GM23338 (cell line): ENCODE data around the gene C1R. TPM values are rescaled to one million over a fixed set of nuclear protein-coding genes. Genes with fewer than 3 reads are reported as not detected.

Experiments
- ATAC-seq: fragments of 200-7000 bp; cut with Tn5 transposase; 3 replicates; pipeline ENCODE4 v1.9.1; 2020
- DNase-seq: peaks from one replicate; pipeline ENCODE4 v3.0.0-alpha.2; 2015; ENCODE audit warnings: low spot score
- H2AFZ ChIP-seq: fragments of 200-600 bp; sonication (generic); 2 replicates; pipeline ENCODE4 v1.8.0; 2016; ENCODE audit warnings: antibody characterized with exemption, mild to moderate bottlenecking, moderate library complexity
- H3F3A ChIP-seq: fragments of 200-600 bp; sonication (generic); replicated peaks from 2 replicates; pipeline ENCODE4 v1.8.0; 2017; ENCODE audit warnings: antibody characterized with exemption, mixed run types, low read depth
- H3K27ac ChIP-seq: fragments of 200-600 bp; sonication (generic); 2 replicates; pipeline ENCODE4 v1.6.1; 2016; ENCODE audit warnings: low read depth
- H3K27me3 ChIP-seq: fragments of 200-600 bp; sonication (generic); 2 replicates; pipeline ENCODE4 v1.8.0; 2016; ENCODE audit warnings: mild to moderate bottlenecking, mixed run types, moderate library complexity; ENCODE audit not compliant: insufficient read depth
- H3K36me3 ChIP-seq: fragments of 200-600 bp; sonication (generic); 2 replicates; pipeline ENCODE4 v1.8.0; 2016; ENCODE audit warnings: mild to moderate bottlenecking; ENCODE audit not compliant: insufficient read depth
- H3K4me1 ChIP-seq: fragments of 200-600 bp; sonication (generic); 2 replicates; pipeline ENCODE4 v1.8.0; 2016; ENCODE audit warnings: mild to moderate bottlenecking, moderate library complexity; ENCODE audit not compliant: insufficient read depth
- H3K4me2 ChIP-seq: fragments of 200-600 bp; sonication (generic); 2 replicates; pipeline ENCODE4 v1.7.1; 2017; ENCODE audit warnings: mixed run types
- H3K4me3 ChIP-seq: fragments of 200-600 bp; sonication (generic); 2 replicates; pipeline ENCODE4 v1.6.1; 2016; ENCODE audit warnings: mixed run types
- H3K79me2 ChIP-seq: fragments of 200-600 bp; sonication (generic); replicated peaks from 2 replicates; pipeline ENCODE4 v1.8.0; 2017; ENCODE audit warnings: mild to moderate bottlenecking; ENCODE audit not compliant: insufficient read depth
- H3K9me2 ChIP-seq: fragments of 200-600 bp; sonication (generic); 2 replicates; pipeline ENCODE4 v1.8.0; 2017; ENCODE audit not compliant: insufficient read depth
- H4K20me1 ChIP-seq: fragments of 200-600 bp; sonication (generic); replicated peaks from 2 replicates; pipeline ENCODE4 v1.8.0; 2017; ENCODE audit warnings: mild to moderate bottlenecking; ENCODE audit not compliant: insufficient read depth
- H3K27ac Mint-ChIP-seq: 2 replicates; pipeline ENCODE4 v1.8.0; 2020; ENCODE audit warnings: inconsistent platforms, mild to moderate bottlenecking, moderate library complexity, mixed read lengths
- H3K27me3 Mint-ChIP-seq: 3 replicates; pipeline ENCODE4 v1.8.0; 2022; ENCODE audit warnings: low read depth, mild to moderate bottlenecking, moderate library complexity, mixed read lengths, inconsistent platforms; ENCODE audit not compliant: insufficient read depth, poor library complexity
- H3K36me3 Mint-ChIP-seq: 3 replicates; pipeline ENCODE4 v1.8.0; 2021; ENCODE audit warnings: low read depth, mild to moderate bottlenecking, inconsistent platforms, moderate library complexity, mixed read lengths
- H3K4me1 Mint-ChIP-seq: 3 replicates; pipeline ENCODE4 v1.8.0; 2020; ENCODE audit warnings: mild to moderate bottlenecking, inconsistent platforms, mixed read lengths
- H3K4me3 Mint-ChIP-seq: 3 replicates; pipeline ENCODE4 v1.8.0; 2021; ENCODE audit warnings: moderate library complexity, mild to moderate bottlenecking, inconsistent platforms, mixed read lengths
- H3K9me3 Mint-ChIP-seq: 3 replicates; pipeline ENCODE4 v1.8.0; 2020; ENCODE audit warnings: moderate library complexity, mild to moderate bottlenecking, inconsistent platforms, mixed read lengths
- CREB1 ChIP-seq: fragments of 250-450 bp; sonication (Bioruptor Pico); IDR thresholded peaks from 2 replicates; pipeline ENCODE4 v1.5.0; 2020; ENCODE audit warnings: low read depth, mild to moderate bottlenecking, moderate library complexity
- ETS1 ChIP-seq: IDR thresholded peaks from 2 replicates; pipeline ENCODE4 v1.6.1; 2016; ENCODE audit warnings: antibody characterized with exemption
- EZH2 ChIP-seq: fragments of 200-600 bp; sonication (generic); IDR thresholded peaks from one replicate; pipeline ENCODE4 v1.8.0; 2017; ENCODE audit warnings: antibody characterized with exemption, mild to moderate bottlenecking, low read depth; ENCODE audit not compliant: unreplicated experiment
- EZH2phosphoT487 ChIP-seq: fragments of 200-600 bp; sonication (generic); IDR thresholded peaks from one replicate; pipeline ENCODE4 v1.8.1; 2018; ENCODE audit warnings: antibody characterized with exemption; ENCODE audit not compliant: unreplicated experiment
- POLR2AphosphoS5 ChIP-seq: IDR thresholded peaks from 2 replicates; pipeline ENCODE4 v1.6.1; 2016; ENCODE audit warnings: antibody characterized with exemption, low read depth
- REST ChIP-seq: IDR thresholded peaks from one replicate; pipeline ENCODE4 v1.6.1; 2018; ENCODE audit warnings: antibody characterized with exemption; ENCODE audit not compliant: unreplicated experiment
- STAT1 ChIP-seq: IDR thresholded peaks from one replicate; pipeline ENCODE4 v1.6.1; 2016; ENCODE audit warnings: antibody characterized with exemption; ENCODE audit not compliant: unreplicated experiment
- ZNF114 ChIP-seq: fragments of 250-450 bp; sonication (Bioruptor Pico); IDR thresholded peaks from 2 replicates; pipeline ENCODE4 v1.5.0; 2020; ENCODE audit warnings: mild to moderate bottlenecking, moderate library complexity
- ZNF331 ChIP-seq: fragments of 250-450 bp; sonication (Bioruptor Pico); IDR thresholded peaks from 2 replicates; pipeline ENCODE4 v1.5.0; 2020; ENCODE audit warnings: low read depth, mild to moderate bottlenecking, moderate library complexity
- polyA plus RNA-seq: library from polyadenylated mRNA; unstranded; fragments of >200 nt; fragmentation: Nextera tagmentation; extraction: Ambion mirVana; gene quantifications from 2 replicates; pipeline ENCODE4 v1.2.1, GENCODE V29; 2016
- total RNA-seq: library from RNA; depleted of rRNA; stranded (reverse); fragments of >200 nt; shearing (Covaris generic); gene quantifications from 2 replicates; pipeline ENCODE4 v1.2.3, GENCODE V29; 2014

Gene C1R
- total and polyA plus RNA-seq, 2 experiments from 2014 or later, result 6.4 to 8.8 TPM

- no peak overlapping the region for H3K27ac Mint-ChIP-seq
- peaks cover 16% of the 10 kb centered on the region for H3K27me3 Mint-ChIP-seq
- Histone ChIP-seq H3K27me3 (no peaks in the 10 kb centered on the region), H3K4me1 (peaks cover 9% of the 10 kb centered on the region), H3K27ac (peak overlapping the region; percentile 55; the same call in 1 of the 2 replicates), H3K4me3 (no peak overlapping the region), H3K79me2 (no peaks in the 10 kb centered on the region), H3F3A (no peaks in the 10 kb centered on the region), H3K4me2 (peak overlapping the region; percentile 36; the same call in 1 of the 2 replicates), H3K36me3 (no peaks in the 10 kb centered on the region), H3K9me2 (no peaks in the 10 kb centered on the region), H4K20me1 (no peaks in the 10 kb centered on the region; the same call in 1 of the 2 replicates), H2AFZ (no peak overlapping the region)
- no peak; the same call in 2 of the 3 replicates for ATAC-seq
- H3K4me3 Mint-ChIP-seq, result no peak overlapping the region
- peaks cover 16% of the 10 kb centered on the region; the same call in 2 of the 3 replicates for H3K36me3 Mint-ChIP-seq
- peak; percentile 17 for DNase-seq
- H3K9me3 Mint-ChIP-seq, result no peaks in the 10 kb centered on the region
- TF ChIP-seq EZH2phosphoT487, result no peak
- no peak for TF ChIP-seq EZH2
- TF ChIP-seq ZNF331 (CRISPR knock-in tag), result no peak
- peaks cover 19% of the 10 kb centered on the region for H3K4me1 Mint-ChIP-seq
Measured at GRCh38 chr12:7096006-7096932, 4.0 kb upstream of the C1R start.

- Histone ChIP-seq H3K27ac (no peak overlapping the region), H2AFZ (no peak overlapping the region), H4K20me1 (no peaks in the 10 kb centered on the region), H3K27me3 (no peaks in the 10 kb centered on the region), H3F3A (no peaks in the 10 kb centered on the region), H3K4me2 (no peak overlapping the region), H3K4me3 (no peak overlapping the region), H3K4me1 (peaks cover 20% of the 10 kb centered on the region), H3K79me2 (no peaks in the 10 kb centered on the region), H3K9me2 (0 out of 2 replicates have a peak, but pooled peaks cover 3% of the 10 kb centered on the region), H3K36me3 (no peaks in the 10 kb centered on the region)
- Mint-ChIP-seq H3K9me3 (no peaks in the 10 kb centered on the region), H3K4me3 (no peak overlapping the region; the same call in 2 of the 3 replicates), H3K27ac (no peak overlapping the region), H3K27me3 (peaks cover 18% of the 10 kb centered on the region), H3K4me1 (peaks cover 32% of the 10 kb centered on the region), H3K36me3 (peaks cover 13% of the 10 kb centered on the region)
- DNase-seq (no peak), ATAC-seq (no peak)
- TF ChIP-seq STAT1 (no peak), ETS1 (no peak), EZH2phosphoT487 (no peak), CREB1 (no peak), REST (no peak), ZNF331 (CRISPR knock-in tag) (no peak), ZNF114 (CRISPR knock-in tag) (no peak), POLR2AphosphoS5 (no peak)
Measured at GRCh38 chr12:7093892-7094291, 1.6 kb upstream of the C1R start.
